IPS-18a (cell line): Measurements from ENCODE around the gene SPATA31E1.

Experiments used
- H3K27ac ChIP-seq: one replicate; pipeline ENCODE4 v1.5.1; 2013; ENCODE audit warnings: low read length
- H3K27me3 ChIP-seq: one replicate; pipeline ENCODE4 v1.6.1; 2013; ENCODE audit warnings: mild to moderate bottlenecking, low read length; ENCODE audit not compliant: control insufficient read depth, insufficient read depth
- H3K36me3 ChIP-seq: one replicate; pipeline ENCODE4 v1.6.1; 2013; ENCODE audit warnings: low read depth, low read length; ENCODE audit not compliant: control insufficient read depth
- H3K4me1 ChIP-seq: one replicate; pipeline ENCODE4 v1.6.1; 2013; ENCODE audit warnings: low read depth, low read length; ENCODE audit not compliant: control insufficient read depth
- H3K4me3 ChIP-seq: one replicate; pipeline ENCODE4 v1.5.1; 2013; ENCODE audit warnings: low read length
- H3K9ac ChIP-seq: one replicate; pipeline ENCODE4 v1.6.1; 2013; ENCODE audit warnings: mild to moderate bottlenecking, low read length, moderate library complexity
- H3K9me3 ChIP-seq: one replicate; pipeline ENCODE4 v1.6.1; 2013; ENCODE audit warnings: low read depth, low read length; ENCODE audit not compliant: control insufficient read depth

Gene SPATA31E1

DNA sequence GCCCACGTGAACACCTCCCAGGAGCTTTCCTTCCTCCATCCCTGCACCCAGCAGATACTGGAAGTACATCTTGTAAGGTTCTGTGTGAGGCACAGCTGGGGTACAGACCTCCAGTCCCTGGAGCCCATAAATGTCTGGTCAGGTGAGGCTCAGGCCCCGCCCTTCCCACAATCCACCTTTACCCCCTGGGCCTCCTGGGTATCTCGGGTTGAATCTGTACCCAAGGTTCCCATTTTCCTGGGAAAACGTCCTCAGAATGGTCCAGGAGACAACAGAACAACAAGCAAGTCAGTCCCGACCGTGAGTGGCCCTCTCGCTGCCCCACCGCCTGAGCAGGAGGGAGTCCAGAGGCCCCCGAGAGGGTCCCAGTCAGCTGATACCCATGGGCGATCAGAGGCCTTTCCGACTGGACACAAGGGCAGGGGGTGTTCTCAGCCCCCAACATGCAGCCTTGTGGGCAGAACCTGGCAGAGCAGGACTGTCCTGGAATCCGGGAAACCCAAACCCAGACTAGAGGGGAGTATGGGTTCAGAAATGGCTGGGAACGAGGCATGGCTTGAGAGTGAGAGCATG, 4.3 kb downstream of the SPATA31E1 start:
- Histone ChIP-seq H3K27me3 (no peaks in the 10 kb centered on the region), H3K9me3 (no peaks in the 10 kb centered on the region), H3K4me1 (no peaks in the 10 kb centered on the region), H3K9ac (no peak overlapping the region), H3K27ac (no peak overlapping the region), H3K4me3 (no peak overlapping the region), H3K36me3 (no peaks in the 10 kb centered on the region)

DNA sequence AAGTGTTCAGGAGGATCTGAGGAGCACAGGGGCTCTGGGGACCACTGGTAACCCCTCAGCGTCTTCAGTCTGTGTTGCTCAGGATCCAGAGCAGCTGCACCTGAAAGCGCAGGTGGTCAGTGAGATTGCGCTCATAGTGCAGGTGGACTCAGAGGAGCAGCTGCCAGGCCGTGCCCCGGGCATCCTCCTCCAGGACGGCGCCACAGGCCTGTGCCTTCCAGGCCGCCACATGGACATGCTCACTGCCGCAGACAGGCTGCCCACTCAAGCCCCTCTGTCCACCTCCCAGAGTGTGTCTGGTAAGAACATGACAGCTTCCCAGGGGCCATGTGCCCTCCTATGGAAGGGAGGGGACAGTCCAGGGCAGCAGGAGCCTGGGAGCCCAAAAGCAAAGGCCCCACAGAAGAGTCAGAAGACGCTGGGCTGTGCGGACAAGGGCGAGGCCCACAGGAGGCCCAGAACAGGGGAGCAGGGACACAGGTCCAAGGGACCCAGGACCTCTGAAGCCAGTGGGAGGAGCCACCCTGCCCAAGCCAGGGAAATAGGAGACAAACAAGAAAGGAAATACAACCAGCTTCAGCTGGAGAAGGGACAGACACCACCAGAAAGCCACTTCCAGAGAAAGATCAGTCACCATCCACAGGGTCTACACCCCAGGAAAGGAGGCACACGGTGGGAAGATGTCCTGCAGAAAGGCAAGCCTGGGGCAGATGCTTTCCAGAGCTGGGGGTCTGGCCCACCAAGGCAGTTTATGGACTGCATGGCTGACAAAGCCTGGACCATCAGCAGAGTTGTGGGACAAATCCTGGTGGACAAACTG, 5.2 kb downstream of the SPATA31E1 start:
- Histone ChIP-seq H3K9ac (no peak overlapping the region), H3K27me3 (no peaks in the 10 kb centered on the region), H3K4me3 (no peak overlapping the region), H3K9me3 (no peaks in the 10 kb centered on the region), H3K4me1 (no peaks in the 10 kb centered on the region), H3K36me3 (no peaks in the 10 kb centered on the region), H3K27ac (no peak overlapping the region)

DNA sequence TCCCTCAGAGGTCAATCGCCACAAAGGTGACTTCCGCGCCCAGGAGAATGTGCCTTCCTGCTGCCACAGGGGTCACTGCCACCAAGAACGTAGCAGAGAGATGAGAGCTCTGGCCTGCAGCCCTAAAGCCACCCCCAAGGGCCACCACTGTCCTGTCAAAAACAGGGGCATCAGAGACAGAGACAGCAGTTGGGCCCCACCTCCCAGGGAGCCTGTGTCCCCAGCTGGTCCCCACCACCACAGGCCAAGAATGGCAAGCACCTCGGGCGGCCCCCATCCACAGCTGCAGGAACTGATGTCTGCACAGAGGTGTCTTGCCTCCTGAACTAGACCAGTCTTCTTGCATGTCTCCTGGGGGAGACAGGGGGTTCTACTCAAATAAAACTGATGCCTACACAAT, 5.8 kb downstream of the SPATA31E1 start:
- H3K9me3 ChIP-seq = no peaks in the 10 kb centered on the region
- H3K4me3 ChIP-seq = no peak overlapping the region
- H3K36me3 ChIP-seq = no peaks in the 10 kb centered on the region
- no peaks in the 10 kb centered on the region for H3K4me1 ChIP-seq
- no peak overlapping the region for H3K27ac ChIP-seq
- no peak overlapping the region for H3K9ac ChIP-seq
- H3K27me3 ChIP-seq = no peaks in the 10 kb centered on the region

DNA sequence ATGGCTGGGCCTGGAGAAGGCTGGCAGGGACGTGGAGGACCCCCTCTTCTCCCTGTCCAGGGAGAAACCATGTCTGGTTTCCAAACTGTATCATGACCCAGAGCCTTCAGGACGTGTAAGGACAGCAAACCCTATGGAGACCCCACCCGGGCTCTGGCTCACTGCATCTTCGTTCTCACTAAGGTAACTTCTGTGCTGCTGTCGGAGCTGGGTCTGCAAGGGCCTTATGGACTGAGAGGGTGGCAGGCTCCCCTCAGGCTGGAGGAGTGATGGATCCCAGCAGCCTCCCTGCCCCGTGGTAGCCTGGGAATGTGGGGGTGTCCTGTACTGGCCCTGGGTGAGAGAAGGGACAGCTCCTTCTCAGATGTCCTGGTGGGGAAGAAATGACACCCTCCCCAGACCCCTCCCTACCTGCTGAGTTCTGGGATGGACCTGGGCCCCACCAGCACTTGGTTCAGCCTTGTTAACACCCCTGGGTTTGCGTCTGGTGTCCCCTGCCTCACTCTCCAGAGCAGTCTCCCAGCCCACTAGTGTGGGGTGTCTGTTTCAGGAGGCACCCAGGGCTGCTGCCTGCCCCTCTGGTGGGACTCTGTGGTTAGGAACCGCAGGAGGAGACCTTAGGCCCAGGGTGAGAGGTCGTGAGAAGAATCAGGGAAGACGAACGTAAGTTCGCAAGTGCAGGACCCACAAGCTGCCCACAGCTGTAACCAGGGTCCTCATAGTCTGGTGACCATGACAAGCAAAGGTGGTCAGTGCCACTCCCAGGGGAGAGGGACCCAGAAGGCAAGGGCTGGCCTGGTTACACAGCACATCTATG, 6.6 kb downstream of the SPATA31E1 start:
- H3K27me3 ChIP-seq = no peaks in the 10 kb centered on the region
- H3K4me1 ChIP-seq = no peaks in the 10 kb centered on the region
- H3K27ac ChIP-seq = no peak overlapping the region
- no peaks in the 10 kb centered on the region for H3K36me3 ChIP-seq
- no peaks in the 10 kb centered on the region for H3K9me3 ChIP-seq
- H3K4me3 ChIP-seq = no peak overlapping the region
- H3K9ac ChIP-seq = no peak overlapping the region

DNA sequence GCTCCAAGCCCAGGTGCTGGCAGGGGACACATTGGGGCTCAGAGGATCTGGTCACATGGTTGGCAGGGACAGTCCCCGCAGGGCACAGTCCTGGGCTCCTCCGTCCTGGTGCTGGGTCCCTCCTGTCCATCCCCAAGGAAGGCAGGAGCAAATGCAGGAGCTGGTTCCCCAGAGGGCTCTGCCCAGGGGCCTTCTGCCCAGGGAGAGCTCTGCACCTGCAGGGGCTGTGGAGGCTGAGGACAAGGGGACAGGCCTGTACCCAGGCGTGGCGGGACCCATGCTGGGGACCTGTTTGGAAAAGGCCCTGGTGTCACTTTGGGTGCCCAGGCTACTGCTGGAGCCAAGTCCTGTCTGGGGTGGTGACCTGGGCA, 7.2 kb downstream of the SPATA31E1 start:
- Histone ChIP-seq H3K36me3 (no peaks in the 10 kb centered on the region), H3K27me3 (no peaks in the 10 kb centered on the region), H3K4me3 (no peak overlapping the region), H3K9ac (no peak overlapping the region), H3K4me1 (no peaks in the 10 kb centered on the region), H3K27ac (no peak overlapping the region), H3K9me3 (no peaks in the 10 kb centered on the region)

DNA sequence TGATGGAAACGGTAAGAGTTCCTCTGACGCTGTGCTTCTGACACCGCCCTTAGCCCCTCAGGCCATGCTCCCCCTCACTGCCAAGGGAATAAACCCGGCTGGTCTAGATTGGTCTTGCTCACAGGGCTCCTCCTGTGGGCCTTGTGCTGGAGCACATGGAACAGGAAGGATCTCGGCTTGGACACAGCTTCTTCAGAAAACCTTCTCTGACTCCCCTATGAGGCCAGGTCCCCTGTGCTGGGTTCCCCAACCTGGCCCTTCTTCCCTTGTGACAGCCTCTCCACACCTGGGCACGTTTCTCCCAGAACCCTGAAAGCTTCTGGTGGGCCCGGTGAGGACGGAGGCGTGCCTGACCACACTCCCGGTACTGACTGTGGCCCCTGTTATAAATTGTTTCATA, 8.2 kb downstream of the SPATA31E1 start:
- no peaks in the 10 kb centered on the region for H3K36me3 ChIP-seq
- no peak overlapping the region for H3K9ac ChIP-seq
- no peak overlapping the region for H3K27ac ChIP-seq
- H3K9me3 ChIP-seq = no peaks in the 10 kb centered on the region
- no peaks in the 10 kb centered on the region for H3K27me3 ChIP-seq
- H3K4me1 ChIP-seq = no peaks in the 10 kb centered on the region
- no peak overlapping the region for H3K4me3 ChIP-seq

DNA sequence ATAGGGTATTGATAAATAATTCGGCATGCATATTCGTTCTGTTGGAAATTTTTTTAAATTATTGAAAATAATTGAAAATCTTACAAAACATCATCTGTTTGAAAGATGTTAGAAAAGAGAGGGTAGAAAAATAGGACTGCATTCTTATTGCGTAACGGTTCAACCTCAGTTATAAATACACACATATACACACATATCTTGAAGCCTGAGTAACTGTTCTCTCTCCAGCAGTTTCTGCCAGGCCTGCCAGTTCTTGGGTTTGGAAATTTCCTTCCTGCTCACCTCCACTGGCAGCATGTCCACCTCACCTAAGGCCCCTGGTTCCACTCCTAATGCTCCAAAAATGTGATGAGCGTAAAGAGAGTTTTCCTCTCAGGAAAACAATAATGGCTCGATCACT, 9.1 kb downstream of the SPATA31E1 start:
- H3K36me3 ChIP-seq = no peaks in the 10 kb centered on the region
- no peak overlapping the region for H3K27ac ChIP-seq
- H3K27me3 ChIP-seq = no peaks in the 10 kb centered on the region
- no peaks in the 10 kb centered on the region for H3K4me1 ChIP-seq
- H3K4me3 ChIP-seq = no peak overlapping the region
- no peak overlapping the region for H3K9ac ChIP-seq
- H3K9me3 ChIP-seq = no peaks in the 10 kb centered on the region

DNA sequence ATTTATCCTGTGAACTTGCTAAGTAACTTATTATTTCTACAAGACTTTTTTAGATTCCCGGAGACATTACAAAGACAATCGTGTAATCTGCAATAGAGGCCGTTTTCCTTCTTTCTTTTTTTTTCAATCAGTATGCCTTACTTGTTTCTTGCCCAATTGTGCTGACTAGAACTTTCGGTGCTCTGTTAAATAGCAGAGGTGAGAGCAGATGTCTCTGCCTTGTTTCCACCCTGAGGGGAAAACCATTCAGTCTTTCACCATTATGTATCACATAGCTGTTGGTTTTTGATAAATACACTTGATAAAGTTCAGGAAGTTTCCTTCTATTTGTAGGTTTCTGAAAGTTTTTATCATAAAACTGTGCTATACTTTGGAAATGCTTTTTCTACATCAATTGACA, 10.3 kb downstream of the SPATA31E1 start:
- Histone ChIP-seq H3K36me3 (no peaks in the 10 kb centered on the region), H3K4me3 (no peak overlapping the region), H3K9me3 (no peaks in the 10 kb centered on the region), H3K4me1 (no peaks in the 10 kb centered on the region), H3K27me3 (no peaks in the 10 kb centered on the region), H3K27ac (no peak overlapping the region), H3K9ac (no peak overlapping the region)

DNA sequence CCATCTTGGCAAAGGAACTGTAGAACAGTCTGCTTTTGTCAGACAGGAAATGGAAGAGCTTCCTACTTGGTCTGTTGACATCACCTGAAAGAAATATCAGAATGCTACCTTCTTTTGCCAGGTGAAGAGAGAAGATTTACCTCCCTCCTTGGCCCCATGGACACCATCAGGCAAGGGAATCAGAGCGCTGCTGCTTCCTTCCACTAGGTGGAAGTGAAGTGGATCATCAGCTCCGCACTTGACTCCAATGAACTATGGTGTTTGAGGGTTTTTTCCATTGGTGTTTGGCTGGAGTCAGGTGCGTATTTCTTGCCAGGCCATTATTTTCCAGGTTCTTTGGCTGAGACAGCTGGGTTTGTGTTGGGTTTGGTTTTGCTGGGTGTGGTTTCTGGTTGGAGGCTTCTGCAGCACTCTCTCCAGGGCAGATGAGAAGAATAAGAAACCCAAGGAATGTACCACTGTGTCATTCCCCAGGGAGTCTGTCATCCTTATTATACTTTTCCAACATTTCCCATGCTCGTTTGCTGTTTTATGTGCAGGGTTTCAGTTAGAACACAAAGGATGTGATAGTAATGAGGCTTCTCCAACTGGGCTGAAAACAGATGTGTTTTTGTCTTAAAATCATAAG, 12.4 kb downstream of the SPATA31E1 start:
- H3K9me3 ChIP-seq = no peaks in the 10 kb centered on the region
- no peaks in the 10 kb centered on the region for H3K36me3 ChIP-seq
- H3K27ac ChIP-seq = no peak overlapping the region
- H3K9ac ChIP-seq = no peak overlapping the region
- H3K27me3 ChIP-seq = no peaks in the 10 kb centered on the region
- H3K4me1 ChIP-seq = no peaks in the 10 kb centered on the region
- H3K4me3 ChIP-seq = no peak overlapping the region

DNA sequence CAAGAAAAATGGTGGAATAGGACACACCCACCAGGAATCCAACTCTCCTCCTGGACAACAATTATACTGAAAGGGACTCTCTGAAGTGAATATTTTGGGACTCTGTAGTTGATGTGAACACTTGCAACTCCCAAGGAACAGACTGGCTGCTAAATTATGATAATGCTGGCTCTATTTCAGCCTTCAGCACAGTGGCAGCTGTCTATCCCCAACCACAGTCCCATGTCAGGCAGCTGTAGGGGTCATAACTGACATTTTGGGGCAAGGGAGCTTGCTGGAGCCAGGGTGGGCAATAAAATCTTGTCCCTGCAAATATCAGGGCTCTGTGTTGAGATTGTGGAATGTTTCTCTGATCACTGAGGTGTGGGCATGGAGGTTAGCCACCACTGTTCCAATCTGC, 14.2 kb downstream of the SPATA31E1 start:
- no peaks in the 10 kb centered on the region for H3K27me3 ChIP-seq
- no peaks in the 10 kb centered on the region for H3K4me1 ChIP-seq
- peaks cover 9% of the 10 kb centered on the region for H3K9me3 ChIP-seq
- H3K9ac ChIP-seq = no peak overlapping the region
- H3K4me3 ChIP-seq = no peak overlapping the region
- no peaks in the 10 kb centered on the region for H3K36me3 ChIP-seq
- no peak overlapping the region for H3K27ac ChIP-seq

DNA sequence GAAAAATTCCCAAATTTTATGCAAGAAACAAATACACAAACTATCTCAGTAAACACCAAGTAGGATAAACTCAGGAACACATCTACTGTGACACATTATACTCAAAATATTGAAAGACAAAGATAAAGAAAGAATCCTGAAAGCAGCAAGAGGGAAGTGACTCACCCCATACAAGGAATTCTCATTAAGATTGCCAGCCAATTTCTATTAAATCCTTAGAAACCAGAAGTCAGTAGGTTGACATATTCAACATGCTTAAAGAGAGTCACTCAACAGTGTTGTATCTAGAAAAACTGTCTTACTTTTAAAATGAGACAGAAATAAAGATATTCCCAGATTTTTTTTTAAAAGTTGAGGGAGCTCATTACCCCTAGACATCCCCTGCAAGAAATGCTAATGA, 15.5 kb downstream of the SPATA31E1 start:
- Histone ChIP-seq H3K27ac (no peak overlapping the region), H3K9ac (no peak overlapping the region), H3K4me1 (no peaks in the 10 kb centered on the region), H3K4me3 (no peak overlapping the region), H3K27me3 (no peaks in the 10 kb centered on the region), H3K36me3 (no peaks in the 10 kb centered on the region), H3K9me3 (peaks cover 12% of the 10 kb centered on the region)
